ENCODE measurements around the gene TAF4. TPM values are rescaled to one million over a fixed set of nuclear protein-coding genes. Genes with fewer than 3 reads are reported as not detected.

TAF4 gene
- total and polyA plus RNA-seq, 2 donors (not counting 3 experiments of a cell fraction or from before 2014, with no cell fraction given), result 6.1 to 19.5 TPM

- BruUV-seq (replicated peaks), result no TSS peak
- CTCF ChIA-PET, result no interaction called here
- Histone ChIP-seq H4K20me1 (replicated peaks; ENCODE audit: control insufficient read depth, extremely low read depth, insufficient read depth, low read length) (no peaks in the 10 kb centered on the region), H3K4me1 (ENCODE audit: control insufficient read depth, extremely low read depth, insufficient read depth, low read length) (no peaks in the 10 kb centered on the region), H3K9me1 (replicated peaks; ENCODE audit: control insufficient read depth, extremely low read depth, insufficient read depth, low read length) (no peaks in the 10 kb centered on the region), H3K9me3 (replicated peaks; ENCODE audit: control insufficient read depth, insufficient read depth, low read length) (no peaks in the 10 kb centered on the region), H3K79me2 (ENCODE audit: control insufficient read depth, insufficient read depth, low read length) (no peaks in the 10 kb centered on the region), H3K27ac (ENCODE audit: insufficient read depth, low read depth, low read length) (no peak overlapping the region), H3K4me2 (ENCODE audit: insufficient read depth, low read length) (no peak overlapping the region), H3K4me3 (replicated peaks in 1 of 3; ENCODE audit: insufficient read depth in 1 of 3, low read depth in 1 of 3, low read length in 3 of 3) (no peak overlapping the region), H3K36me3 (ENCODE audit: control insufficient read depth in 2 of 2, extremely low read depth in 1 of 2, insufficient read depth in 2 of 2, low read length in 2 of 2) (no peaks in the 10 kb centered on the region), H2AFZ (ENCODE audit: low read depth, low read length) (no peak overlapping the region), H3K9ac (replicated peaks; ENCODE audit: extremely low read depth, insufficient read depth, low read length) (no peak overlapping the region), H3K27me3 (ENCODE audit: control insufficient read depth in 2 of 2, insufficient read depth in 2 of 2, low read length in 2 of 2) (no peaks in the 10 kb centered on the region)
- intact Hi-C loops (cut with micrococcal nuclease) (no loop called here), dilution Hi-C loops (cut with MboI; ENCODE audit: extremely low pct_ligation_motif_present, low sequenced_read_pairs) (no loop called here)
- TF ChIP-seq EZH2 (IDR thresholded peaks at IDR 0.05; ENCODE audit: borderline replicate concordance, low read depth, low read length, severe bottlenecking) (no peak), FOS (IDR thresholded peaks at IDR 0.05; ENCODE audit: borderline replicate concordance, insufficient read depth, low read length) (no peak), JUN (IDR thresholded peaks at IDR 0.05; ENCODE audit: borderline replicate concordance, insufficient read depth, insufficient read length, low read depth) (no peak), POLR2AphosphoS5 (IDR thresholded peaks at IDR 0.05; ENCODE audit: insufficient read depth, low read depth, low read length) (no peak), GATA2 (IDR thresholded peaks at IDR 0.05; ENCODE audit: insufficient read depth, insufficient read length, low read depth, low read length) (no peak), CTCF (IDR thresholded peaks at IDR 0.05; ENCODE audit: extremely low read depth in 1 of 2, insufficient read depth in 1 of 2, low read depth in 1 of 2, low read length in 2 of 2) (no peak), MAX (IDR thresholded peaks at IDR 0.05; ENCODE audit: insufficient read depth, insufficient read length) (no peak)
- POLR2A ChIA-PET, result no interaction called here
- no peak for DNase-seq (ENCODE audit: low read depth, low spot score)
- no peak for FAIRE-seq
Measured at GRCh38 chr20:61950641-61951071, 115.0 kb downstream of the TAF4 start.

Measured in endothelial cell of umbilical vein (primary cell).